SK-N-SH (cell line): ENCODE data around the gene CABP4. TPM values are rescaled to one million over a fixed set of nuclear protein-coding genes. Genes with fewer than 3 reads are reported as not detected.

Experiments
- CTCF ChIA-PET: fragments of 300-600, 350-600 bp; formaldehyde crosslinking; extraction: SDS; loops from one replicate; lab custom pipeline; 2021; lab: Yijun Ruan, JAX
- POLR2A ChIA-PET: fragments of 350-600 bp; sonication (Branson Sonifier 250); formaldehyde crosslinking; extraction: SDS; loops from one replicate; lab custom pipeline; 2020; ENCODE audit warnings: antibody characterized with exemption, inconsistent platforms; lab: Yijun Ruan, JAX
- DNase-seq: peaks from one replicate; pipeline ENCODE4 v3.0.0; 2012
- H2AFZ ChIP-seq: fragments of 200-600 bp; sonication (generic); 2 replicates; pipeline ENCODE4 v1.8.1; 2016; ENCODE audit warnings: antibody characterized with exemption, mild to moderate bottlenecking, low read depth
- H3F3A ChIP-seq: fragments of 200-600 bp; sonication (generic); replicated peaks from 2 replicates; pipeline ENCODE3; 2016; ENCODE audit warnings: antibody characterized with exemption, mild to moderate bottlenecking; ENCODE audit not compliant: insufficient read depth
- H3K27ac ChIP-seq, 2 experiments: fragments of 200-500 bp in 1 of 2; fragments of 200-600 bp in 1 of 2; sonication (Bioruptor generic) in 1 of 2; sonication (generic), shearing (Covaris generic) in 1 of 2; 2 replicates each; pipeline versions ENCODE4 v1.5.1 to v1.6.1; 2014 to 2016; ENCODE audit warnings: low read depth in 2 of 2, inconsistent platforms in 1 of 2, low read length in 1 of 2, mild to moderate bottlenecking in 1 of 2, mixed read lengths in 1 of 2
- H3K27me3 ChIP-seq: fragments of 200-600 bp; sonication (generic), shearing (Covaris generic); 2 replicates; pipeline ENCODE4 v1.6.1; 2016; ENCODE audit warnings: mixed run types; ENCODE audit not compliant: insufficient read depth
- H3K36me3 ChIP-seq, 2 experiments: fragments of 200-500 bp in 1 of 2; fragments of 200-600 bp in 1 of 2; sonication (Bioruptor generic) in 1 of 2; sonication (generic) in 1 of 2; replicated peaks in 1 of 2; 2 replicates each; pipeline versions ENCODE3 to v1.5.1; 2014 to 2016; ENCODE audit warnings: low read length in 1 of 2, mild to moderate bottlenecking in 1 of 2; ENCODE audit not compliant: insufficient read depth in 2 of 2, control insufficient read depth in 1 of 2
- H3K4me1 ChIP-seq, 2 experiments: fragments of 200-500 bp in 1 of 2; fragments of 200-600 bp in 1 of 2; sonication (Bioruptor generic) in 1 of 2; sonication (generic), shearing (Covaris generic) in 1 of 2; 2 replicates each; pipeline versions ENCODE4 v1.5.1 to v1.6.1; 2014 to 2016; ENCODE audit warnings: low read depth in 1 of 2, low read length in 1 of 2, mixed run types in 1 of 2; ENCODE audit not compliant: insufficient read depth in 2 of 2, control insufficient read depth in 1 of 2
- H3K4me2 ChIP-seq: fragments of 200-600 bp; sonication (generic), shearing (Covaris generic); 2 replicates; pipeline ENCODE4 v1.6.1; 2017; ENCODE audit warnings: mixed run types
- H3K4me3 ChIP-seq, 2 experiments: fragments of 200-500 bp in 1 of 2; fragments of 200-600 bp in 1 of 2; sonication (Bioruptor generic) in 1 of 2; sonication (generic), shearing (Covaris generic) in 1 of 2; 2 replicates each; pipeline versions ENCODE4 v1.5.1 to v1.8.1; 2014 to 2016; ENCODE audit warnings: low read depth in 2 of 2, inconsistent platforms in 1 of 2, low read length in 1 of 2, mild to moderate bottlenecking in 1 of 2, mixed read lengths in 1 of 2, moderate library complexity in 1 of 2
- H3K79me2 ChIP-seq: fragments of 200-600 bp; sonication (generic); 2 replicates; pipeline ENCODE4 v1.8.1; 2017; ENCODE audit warnings: mild to moderate bottlenecking; ENCODE audit not compliant: insufficient read depth
- H3K9ac ChIP-seq: fragments of 200-600 bp; sonication (generic); 2 replicates; pipeline ENCODE4 v1.6.1; 2017; ENCODE audit warnings: mixed run types
- H3K9me2 ChIP-seq: fragments of 200-600 bp; sonication (generic); 2 replicates; pipeline ENCODE4 v1.6.1; 2017; ENCODE audit warnings: mixed run types
- H3K9me3 ChIP-seq: fragments of 200-600 bp; sonication (generic); 2 replicates; pipeline ENCODE4 v1.6.1; 2017; ENCODE audit warnings: mixed run types, mild to moderate bottlenecking, moderate library complexity
- H4K20me1 ChIP-seq: fragments of 200-600 bp; sonication (generic); 2 replicates; pipeline ENCODE4 v1.6.1; 2017; ENCODE audit warnings: mild to moderate bottlenecking, mixed run types; ENCODE audit not compliant: insufficient read depth
- FOXM1 ChIP-seq: IDR thresholded peaks from 2 replicates; pipeline ENCODE4 v1.4.0; 2012; ENCODE audit warnings: low read depth, mild to moderate bottlenecking
- GATA2 ChIP-seq: sonication (generic); formaldehyde crosslinking; IDR thresholded peaks from 2 replicates; pipeline ENCODE4 v1.5.0; 2020; ENCODE audit warnings: mild to moderate bottlenecking, missing genetic modification reagents
- IRF3 ChIP-seq: fragments of 150-350 bp; IDR thresholded peaks from 2 replicates; pipeline ENCODE4 v1.6.1; 2016; ENCODE audit warnings: mild to moderate bottlenecking, low read depth, low read length
- MAX ChIP-seq: IDR thresholded peaks from 2 replicates; pipeline ENCODE4 v1.4.0; 2012; ENCODE audit warnings: low read depth
- NFIC ChIP-seq: IDR thresholded peaks from 2 replicates; pipeline ENCODE4 v1.4.0; 2012; ENCODE audit warnings: borderline replicate concordance
- REST ChIP-seq: IDR thresholded peaks from 2 replicates; pipeline ENCODE4 v1.6.1; 2012; ENCODE audit warnings: mild to moderate bottlenecking, low read depth, low read length, moderate library complexity
- WGBS: methylation state at CpG from one replicate; pipeline ENCODE4 v1.1.6; 2017; ENCODE audit warnings: low lambda C conversion rate; 5-methylcytosine and 5-hydroxymethylcytosine counted together
- polyA plus RNA-seq, 3 experiments: library from polyadenylated mRNA; depleted of rRNA; stranded (reverse); fragments of >200 nt; gene quantifications; 2 replicates each; pipeline ENCODE4 v1.2.3, GENCODE V29; 2012

Gene CABP4
- polyA plus RNA-seq, 1 of the 3 experiments (the other 2 are of a cell fraction) = not detected

GRCh38 chr11:67409261-67409666 lies 45.9 kb upstream of the CABP4 start:
- Histone ChIP-seq H2AFZ (no peak overlapping the region), H3K4me1 (no peaks in the 10 kb centered on the region; a peak in 1 of 4 replicates), H3K27ac (no peak overlapping the region), H3K9ac (no peak overlapping the region), H3K27me3 (no peaks in the 10 kb centered on the region)
- whole genome bisulfite sequencing = 94% methylated on average over 9 of the region's 24 CpGs
- TF ChIP-seq FOXM1 (no peak), GATA2 (CRISPR knock-in tag) (no peak), MAX (no peak)
- TF ChIP-seq, all 33 proteins: peak for 0
- no peaks in the 10 kb centered on the region for H3K79me2 ChIP-seq
- DNase-seq = no peak
- H3K9me2 ChIP-seq = no peaks in the 10 kb centered on the region
- ChIA-PET CTCF (no interaction called here), POLR2A (no interaction called here)
- no peaks in the 10 kb centered on the region for H3K9me3 ChIP-seq
- no peak overlapping the region for H3K4me3 ChIP-seq
- H3K4me2 ChIP-seq = no peak overlapping the region
- H4K20me1 ChIP-seq = no peaks in the 10 kb centered on the region
- no peaks in the 10 kb centered on the region for H3F3A ChIP-seq
- H3K36me3 ChIP-seq = no peaks in the 10 kb centered on the region

GRCh38 chr11:67409781-67410368 lies 45.3 kb upstream of the CABP4 start:
- Histone ChIP-seq H3K27ac (no peak overlapping the region), H3K4me2 (no peak overlapping the region), H3K36me3 (no peaks in the 10 kb centered on the region), H4K20me1 (no peaks in the 10 kb centered on the region), H3K9ac (no peak overlapping the region), H3K79me2 (no peaks in the 10 kb centered on the region), H3K4me1 (no peaks in the 10 kb centered on the region; a peak in 1 of 4 replicates), H3F3A (no peaks in the 10 kb centered on the region), H2AFZ (no peak overlapping the region), H3K9me3 (no peaks in the 10 kb centered on the region), H3K9me2 (no peaks in the 10 kb centered on the region), H3K4me3 (no peak overlapping the region), H3K27me3 (no peaks in the 10 kb centered on the region)
- CTCF ChIA-PET = no interaction called here
- POLR2A ChIA-PET = no interaction called here
- TF ChIP-seq IRF3 = no peak
- TF ChIP-seq NFIC = no peak
- no peak for TF ChIP-seq REST
- DNase-seq = no peak
- 55% methylated on average over 11 of the region's 13 CpGs for WGBS
